ENCODE data around the gene EPB41L4A.

DNA sequence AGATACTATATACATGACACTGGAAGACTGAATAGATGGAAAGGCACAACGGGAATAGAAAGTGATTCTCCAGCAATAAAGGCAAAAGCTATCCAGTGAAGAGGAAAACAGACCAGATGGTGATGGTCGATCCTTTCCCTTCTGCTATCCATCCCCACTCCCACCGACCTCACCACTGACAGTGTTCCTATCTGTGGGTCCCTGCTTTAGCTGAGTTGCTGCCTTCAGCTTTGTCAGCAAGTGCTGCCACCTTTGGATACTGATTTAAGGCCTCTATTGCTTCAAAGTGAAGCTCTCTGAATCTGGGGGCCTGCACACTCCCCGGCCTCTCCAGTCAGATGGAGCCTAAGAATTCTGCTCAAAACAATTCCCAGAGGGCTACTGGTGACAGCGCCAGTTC, 32.3 kb downstream of the EPB41L4A start:
- TF ChIP-seq, protein P1, sequence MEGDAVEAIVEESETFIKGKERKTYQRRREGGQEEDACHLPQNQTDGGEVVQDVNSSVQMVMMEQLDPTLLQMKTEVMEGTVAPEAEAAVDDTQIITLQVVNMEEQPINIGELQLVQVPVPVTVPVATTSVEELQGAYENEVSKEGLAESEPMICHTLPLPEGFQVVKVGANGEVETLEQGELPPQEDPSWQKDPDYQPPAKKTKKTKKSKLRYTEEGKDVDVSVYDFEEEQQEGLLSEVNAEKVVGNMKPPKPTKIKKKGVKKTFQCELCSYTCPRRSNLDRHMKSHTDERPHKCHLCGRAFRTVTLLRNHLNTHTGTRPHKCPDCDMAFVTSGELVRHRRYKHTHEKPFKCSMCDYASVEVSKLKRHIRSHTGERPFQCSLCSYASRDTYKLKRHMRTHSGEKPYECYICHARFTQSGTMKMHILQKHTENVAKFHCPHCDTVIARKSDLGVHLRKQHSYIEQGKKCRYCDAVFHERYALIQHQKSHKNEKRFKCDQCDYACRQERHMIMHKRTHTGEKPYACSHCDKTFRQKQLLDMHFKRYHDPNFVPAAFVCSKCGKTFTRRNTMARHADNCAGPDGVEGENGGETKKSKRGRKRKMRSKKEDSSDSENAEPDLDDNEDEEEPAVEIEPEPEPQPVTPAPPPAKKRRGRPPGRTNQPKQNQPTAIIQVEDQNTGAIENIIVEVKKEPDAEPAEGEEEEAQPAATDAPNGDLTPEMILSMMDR (IDR thresholded peaks at IDR 0.05), result no peak
- TF ChIP-seq POLR2A (IDR thresholded peaks at IDR 0.05), result no peak

All from stomach (tissue), 4 donors.